ENCODE results near the gene WNT3. TPM values are rescaled to one million over a fixed set of nuclear protein-coding genes. Genes with fewer than 3 reads are reported as not detected.
A peak's percentile ranks its signal among the peaks of the same experiment; 100 is the strongest.

WNT3 gene, protein sequence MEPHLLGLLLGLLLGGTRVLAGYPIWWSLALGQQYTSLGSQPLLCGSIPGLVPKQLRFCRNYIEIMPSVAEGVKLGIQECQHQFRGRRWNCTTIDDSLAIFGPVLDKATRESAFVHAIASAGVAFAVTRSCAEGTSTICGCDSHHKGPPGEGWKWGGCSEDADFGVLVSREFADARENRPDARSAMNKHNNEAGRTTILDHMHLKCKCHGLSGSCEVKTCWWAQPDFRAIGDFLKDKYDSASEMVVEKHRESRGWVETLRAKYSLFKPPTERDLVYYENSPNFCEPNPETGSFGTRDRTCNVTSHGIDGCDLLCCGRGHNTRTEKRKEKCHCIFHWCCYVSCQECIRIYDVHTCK
- total RNA-seq (2022) (8.7 and 8.8 TPM in 2 replicates), Bru-seq, nascent RNA (percentile 39 among the genes with signal in this experiment), BruChase-seq, experiment 1, labeled RNA remaining after a 2-hour chase (percentile 50 among the genes with signal in this experiment), BruChase-seq, experiment 2, labeled RNA remaining after a 6-hour chase (percentile 49 among the genes with signal in this experiment)
- long read RNA-seq, partial matches to known transcripts = 9 of 17 reads
- long read RNA-seq, other reads (novel, unspliced or antisense) = 8 of 17 reads

DNA sequence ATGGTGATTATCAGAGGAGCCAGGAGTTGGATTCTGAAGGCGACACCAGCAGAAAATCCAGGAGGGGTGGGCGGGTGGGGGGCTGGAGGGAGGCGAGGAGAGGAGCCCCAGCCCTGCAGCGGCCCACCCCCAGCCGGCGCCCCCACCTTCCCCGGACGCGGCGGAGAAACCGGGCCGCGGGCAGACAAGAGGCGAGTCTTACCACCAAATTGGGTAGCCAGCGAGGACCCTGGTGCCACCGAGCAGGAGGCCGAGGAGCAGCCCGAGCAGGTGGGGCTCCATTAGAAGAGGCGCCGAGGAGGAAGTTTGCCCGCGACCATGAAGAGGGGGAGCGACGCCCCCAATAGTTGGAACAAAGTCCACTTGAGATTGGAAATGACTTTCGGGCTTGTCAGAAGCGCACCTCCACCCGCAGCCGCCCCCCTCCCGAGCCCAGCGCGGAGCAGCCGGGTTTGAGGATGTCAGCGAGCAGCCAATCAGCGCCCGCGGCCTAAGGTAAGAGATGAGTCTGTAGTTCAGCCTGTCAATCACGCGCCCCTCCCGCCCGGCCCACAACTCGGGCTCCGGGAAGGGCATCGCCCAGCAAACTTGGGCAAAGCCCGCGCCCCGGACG is at the start of gene WNT3:
Gene WNT3 (minus strand): TSS at position 377 of the 613 bp plus-strand sequence. CDS start 95 bp downstream, at position 282.
- Histone ChIP-seq H3K27me3 (replicated peaks; ENCODE audit: control insufficient read depth, insufficient read depth, low read length) (no peaks in the 10 kb centered on the region), H3K36me3 (ENCODE audit: control insufficient read depth, insufficient read depth, low read length) (no peaks in the 10 kb centered on the region; the same call in 1 of the 2 replicates), H3K4me3 (ENCODE audit: low read depth, low read length) (peak within 1 kb of the TSS; percentile 31), H3K4me1 (peaks cover 18% of the 10 kb centered on the region; the same call in 1 of the 2 replicates), H3K9me3 (no peaks in the 10 kb centered on the region)
- POLR2A ChIA-PET = no interaction called here
- BruUV-seq (replicated peaks) = no TSS peak
- DNase-seq = peak in 1 of 2 experiments; percentile 30
- peaks cover 3% of the 10 kb centered on the region for H3K27me3 Mint-ChIP-seq (ENCODE audit: insufficient read depth, unreplicated experiment)
- CTCF ChIA-PET = no interaction called here
- no peaks in the 10 kb centered on the region for H3K9me3 Mint-ChIP-seq (ENCODE audit: unreplicated experiment)
- TF ChIP-seq, protein P1, sequence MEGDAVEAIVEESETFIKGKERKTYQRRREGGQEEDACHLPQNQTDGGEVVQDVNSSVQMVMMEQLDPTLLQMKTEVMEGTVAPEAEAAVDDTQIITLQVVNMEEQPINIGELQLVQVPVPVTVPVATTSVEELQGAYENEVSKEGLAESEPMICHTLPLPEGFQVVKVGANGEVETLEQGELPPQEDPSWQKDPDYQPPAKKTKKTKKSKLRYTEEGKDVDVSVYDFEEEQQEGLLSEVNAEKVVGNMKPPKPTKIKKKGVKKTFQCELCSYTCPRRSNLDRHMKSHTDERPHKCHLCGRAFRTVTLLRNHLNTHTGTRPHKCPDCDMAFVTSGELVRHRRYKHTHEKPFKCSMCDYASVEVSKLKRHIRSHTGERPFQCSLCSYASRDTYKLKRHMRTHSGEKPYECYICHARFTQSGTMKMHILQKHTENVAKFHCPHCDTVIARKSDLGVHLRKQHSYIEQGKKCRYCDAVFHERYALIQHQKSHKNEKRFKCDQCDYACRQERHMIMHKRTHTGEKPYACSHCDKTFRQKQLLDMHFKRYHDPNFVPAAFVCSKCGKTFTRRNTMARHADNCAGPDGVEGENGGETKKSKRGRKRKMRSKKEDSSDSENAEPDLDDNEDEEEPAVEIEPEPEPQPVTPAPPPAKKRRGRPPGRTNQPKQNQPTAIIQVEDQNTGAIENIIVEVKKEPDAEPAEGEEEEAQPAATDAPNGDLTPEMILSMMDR (IDR thresholded peaks at IDR 0.05; ENCODE audit: insufficient read depth in 1 of 2, low read depth in 1 of 2, low read length in 1 of 2, severe bottlenecking in 1 of 2, unreplicated experiment in 1 of 2) = no peak
- intact Hi-C loops (cut with micrococcal nuclease; ENCODE audit: unreplicated experiment) = no loop called here
- H3K27ac Mint-ChIP-seq (ENCODE audit: unreplicated experiment) = no peak within 1 kb of the TSS
- H3K4me1 Mint-ChIP-seq (ENCODE audit: low read depth, unreplicated experiment) = no peaks in the 10 kb centered on the region
- peak within 1 kb of the TSS; percentile 63 for H3K4me3 Mint-ChIP-seq (ENCODE audit: unreplicated experiment)
- no peaks in the 10 kb centered on the region for H3K36me3 Mint-ChIP-seq (ENCODE audit: insufficient read depth, unreplicated experiment)

DNA sequence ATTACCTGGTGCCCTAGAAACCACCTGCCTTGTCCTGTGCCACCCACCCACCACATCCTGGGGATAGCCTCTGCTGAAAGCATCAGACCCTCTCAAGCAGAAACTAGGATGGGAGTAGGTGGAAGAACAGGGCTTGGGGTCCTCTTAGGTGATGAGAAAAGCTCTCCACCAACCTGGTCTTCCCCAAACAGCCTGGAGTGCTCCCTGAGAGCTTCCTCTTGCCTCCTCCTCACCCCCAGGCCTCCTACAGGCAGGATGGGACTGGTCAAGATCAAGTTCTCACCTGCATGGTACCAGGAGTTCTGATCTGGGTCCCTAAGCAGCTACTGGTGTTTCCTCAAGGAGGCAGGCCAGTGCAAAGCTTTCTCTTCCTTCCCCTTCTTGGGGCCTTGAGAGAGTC is 48.3 kb upstream of the WNT3 start:
- DNase-seq = no peak

DNA sequence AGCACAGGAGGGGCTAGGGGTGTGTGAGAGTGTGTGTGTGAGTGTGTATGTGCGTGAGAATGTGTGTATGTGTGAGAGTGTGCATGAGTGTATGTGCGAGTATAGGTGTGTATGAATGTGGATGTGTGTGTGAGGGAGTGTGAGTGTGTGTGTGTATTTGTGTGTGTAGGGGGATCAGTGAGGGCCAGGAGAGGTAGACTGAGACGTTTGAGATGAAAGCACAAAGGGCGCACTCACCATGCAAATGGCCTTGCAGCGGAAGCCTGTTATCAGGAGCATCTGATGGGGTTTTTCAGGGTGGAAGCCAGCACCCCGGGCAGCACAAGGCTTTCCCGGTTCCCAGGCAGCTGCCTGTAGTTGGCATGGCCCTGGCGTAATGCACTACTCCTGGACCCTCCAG is 47.8 kb upstream of the WNT3 start:
- peaks cover 9% of the 10 kb centered on the region; the same call in 1 of the 2 replicates for H3K4me1 ChIP-seq
- BruUV-seq (replicated peaks) = no TSS peak
- H3K9me3 ChIP-seq = no peaks in the 10 kb centered on the region
- H3K27ac Mint-ChIP-seq (ENCODE audit: unreplicated experiment) = no peak overlapping the region
- H3K27me3 ChIP-seq (replicated peaks; ENCODE audit: control insufficient read depth, insufficient read depth, low read length) = peaks cover 1% of the 10 kb centered on the region; the same call in 1 of the 2 replicates
- H3K36me3 ChIP-seq (ENCODE audit: control insufficient read depth, insufficient read depth, low read length) = no peaks in the 10 kb centered on the region
- intact Hi-C loops (cut with micrococcal nuclease; ENCODE audit: unreplicated experiment) = no loop called here
- no peaks in the 10 kb centered on the region for H3K36me3 Mint-ChIP-seq (ENCODE audit: insufficient read depth, unreplicated experiment)
- TF ChIP-seq, protein P1 (IDR thresholded peaks at IDR 0.05; ENCODE audit: insufficient read depth in 1 of 2, low read depth in 1 of 2, low read length in 1 of 2, severe bottlenecking in 1 of 2, unreplicated experiment in 1 of 2) = no peak
- ChIA-PET CTCF (no interaction called here), POLR2A (no interaction called here)
- no peak overlapping the region for H3K4me3 Mint-ChIP-seq (ENCODE audit: unreplicated experiment)
- no peaks in the 10 kb centered on the region for H3K4me1 Mint-ChIP-seq (ENCODE audit: low read depth, unreplicated experiment)
- peaks cover 2% of the 10 kb centered on the region for H3K27me3 Mint-ChIP-seq (ENCODE audit: insufficient read depth, unreplicated experiment)
- H3K9me3 Mint-ChIP-seq (ENCODE audit: unreplicated experiment) = no peaks in the 10 kb centered on the region
- DNase-seq = no peak
- H3K4me3 ChIP-seq (ENCODE audit: low read depth, low read length) = no peak overlapping the region

More for the DNA sequence above, 48.3 kb upstream of the WNT3 start:
- no peak overlapping the region for H3K27ac Mint-ChIP-seq (ENCODE audit: unreplicated experiment)
- Histone ChIP-seq H3K4me1 (peaks cover 9% of the 10 kb centered on the region; the same call in 1 of the 2 replicates), H3K27me3 (replicated peaks; ENCODE audit: control insufficient read depth, insufficient read depth, low read length) (peaks cover 1% of the 10 kb centered on the region; the same call in 1 of the 2 replicates), H3K9me3 (no peaks in the 10 kb centered on the region), H3K4me3 (ENCODE audit: low read depth, low read length) (no peak overlapping the region), H3K36me3 (ENCODE audit: control insufficient read depth, insufficient read depth, low read length) (no peaks in the 10 kb centered on the region)
- TF ChIP-seq, protein P1 (IDR thresholded peaks at IDR 0.05; ENCODE audit: insufficient read depth in 1 of 2, low read depth in 1 of 2, low read length in 1 of 2, severe bottlenecking in 1 of 2, unreplicated experiment in 1 of 2) = no peak
- no peak overlapping the region for H3K4me3 Mint-ChIP-seq (ENCODE audit: unreplicated experiment)
- no peaks in the 10 kb centered on the region for H3K4me1 Mint-ChIP-seq (ENCODE audit: low read depth, unreplicated experiment)
- intact Hi-C loops (cut with micrococcal nuclease; ENCODE audit: unreplicated experiment) = no loop called here
- ChIA-PET POLR2A (no interaction called here), CTCF (interaction anchor here (0.5 to 1.2 kb wide), 2 partner anchors 25 to 134 kb away, joined by 3 read pairs; no protein-coding TSS in a partner anchor)
- no peaks in the 10 kb centered on the region for H3K9me3 Mint-ChIP-seq (ENCODE audit: unreplicated experiment)
- no TSS peak for BruUV-seq (replicated peaks)
- peaks cover 2% of the 10 kb centered on the region for H3K27me3 Mint-ChIP-seq (ENCODE audit: insufficient read depth, unreplicated experiment)
- H3K36me3 Mint-ChIP-seq (ENCODE audit: insufficient read depth, unreplicated experiment) = no peaks in the 10 kb centered on the region
